UCSD-AML1 (cell line): Measurements from ENCODE around the gene VPS41.
"Not testable (repeated sequence)": the region's sequence is repeated elsewhere in the genome, so short reads cannot be mapped to it uniquely, and the experiment has no call there.

Experiments used
- DNase-seq: peaks from one replicate; lab custom pipeline; 2025; ENCODE audit not compliant: unreplicated experiment; lab: John Stamatoyannopoulos, UW

VPS41 gene

GRCh38 chr7:38908759-38909335 is at the start of gene VPS41:
TSS of gene VPS41 (minus strand) at chr7:38909191. CDS start at chr7:38909174, 17 bp downstream.
- DNase-seq: peak; percentile 33

- no peak for DNase-seq
Measured at GRCh38 chr7:38955892-38956291, 46.9 kb upstream of the VPS41 start.

- DNase-seq: no peak
Measured at GRCh38 chr7:38953971-38954370, 45.0 kb upstream of the VPS41 start.

- DNase-seq: no peak
Measured at GRCh38 chr7:38953227-38953626, 44.2 kb upstream of the VPS41 start.

GRCh38 chr7:38951213-38951612 is 42.2 kb upstream of the VPS41 start:
- DNase-seq: no peak

GRCh38 chr7:38950309-38950708 is 41.3 kb upstream of the VPS41 start:
- DNase-seq: no peak

GRCh38 chr7:38947541-38947940 is 38.5 kb upstream of the VPS41 start:
- not testable (repeated sequence) for DNase-seq

GRCh38 chr7:38942431-38943051 is 33.5 kb upstream of the VPS41 start:
- no peak for DNase-seq

GRCh38 chr7:38940774-38941173 is 31.8 kb upstream of the VPS41 start:
- no peak for DNase-seq

GRCh38 chr7:38938589-38938988 is 29.6 kb upstream of the VPS41 start:
- no peak for DNase-seq

GRCh38 chr7:38938001-38938485 is 29.1 kb upstream of the VPS41 start:
- DNase-seq: no peak

GRCh38 chr7:38936641-38937040 is 27.6 kb upstream of the VPS41 start:
- no peak for DNase-seq

- DNase-seq: no peak
Measured at GRCh38 chr7:38934536-38934935, 25.5 kb upstream of the VPS41 start.

- DNase-seq: no peak
Measured at GRCh38 chr7:38934051-38934450, 25.1 kb upstream of the VPS41 start.

GRCh38 chr7:38932509-38933168 is 23.6 kb upstream of the VPS41 start:
- peak; percentile 29 for DNase-seq

GRCh38 chr7:38929460-38930171 is 20.6 kb upstream of the VPS41 start:
- DNase-seq: no peak

- no peak for DNase-seq
Measured at GRCh38 chr7:38928506-38928905, 19.5 kb upstream of the VPS41 start.

GRCh38 chr7:38927751-38928150 is 18.8 kb upstream of the VPS41 start:
- DNase-seq: no peak

- no peak for DNase-seq
Measured at GRCh38 chr7:38920731-38921130, 11.7 kb upstream of the VPS41 start.

- no peak for DNase-seq
Measured at GRCh38 chr7:38916396-38916795, 7.4 kb upstream of the VPS41 start.

- DNase-seq: no peak
Measured at GRCh38 chr7:38909870-38910269, 879 bp upstream of the VPS41 start.

- DNase-seq: no peak
Measured at GRCh38 chr7:38907766-38908165, 1.2 kb downstream of the VPS41 start.
